NCI-H748 (cell line): ENCODE data around the gene DUSP21.
"Not testable (repeated sequence)": the region's sequence is repeated elsewhere in the genome, so short reads cannot be mapped to it uniquely, and the experiment has no call there.

ENCODE experiments used
- DNase-seq: peaks from one replicate; lab custom pipeline; 2025; ENCODE audit not compliant: unreplicated experiment; lab: John Stamatoyannopoulos, UW

Gene DUSP21

GRCh38 chrX:44875185-44875489 is 31.3 kb downstream of the DUSP21 start:
- no peak for DNase-seq

- DNase-seq: no peak
Measured at GRCh38 chrX:44876086-44876485, 32.3 kb downstream of the DUSP21 start.

GRCh38 chrX:44876767-44877166 is 32.9 kb downstream of the DUSP21 start:
- no peak for DNase-seq

GRCh38 chrX:44878780-44879179 is 35.0 kb downstream of the DUSP21 start:
- no peak for DNase-seq

- DNase-seq: no peak
Measured at GRCh38 chrX:44881549-44881948, 37.7 kb downstream of the DUSP21 start.

- no peak for DNase-seq
Measured at GRCh38 chrX:44882635-44883034, 38.8 kb downstream of the DUSP21 start.

- DNase-seq: no peak
Measured at GRCh38 chrX:44884944-44885343, 41.1 kb downstream of the DUSP21 start.

GRCh38 chrX:44889824-44890223 is 46.0 kb downstream of the DUSP21 start:
- no peak for DNase-seq

- no peak for DNase-seq
Measured at GRCh38 chrX:44890247-44890646, 46.4 kb downstream of the DUSP21 start.

GRCh38 chrX:44890687-44891086 is 46.9 kb downstream of the DUSP21 start:
- not testable (repeated sequence) for DNase-seq

- no peak for DNase-seq
Measured at GRCh38 chrX:44891642-44892041, 47.8 kb downstream of the DUSP21 start.
